Testis (tissue), 2 donors: Measurements from ENCODE around the gene GARIN1A.

ENCODE experiments used
- POLR2A ChIP-seq: fragments of 450-650 bp; IDR thresholded peaks from one replicate; pipeline ENCODE4 v1.6.1; 2017; ENCODE audit warnings: antibody characterized with exemption, mild to moderate bottlenecking, moderate library complexity
- TF ChIP-seq, protein P1 (sequence below), 3 experiments: fragments of 450-650 bp in 2 of 3; fragments of 200-600 bp in 1 of 3; sonication (generic) in 1 of 3; IDR thresholded peaks; one replicate each; pipeline ENCODE4 v1.5.1; 2016 to 2019; ENCODE audit warnings: antibody characterized with exemption in 3 of 3, mild to moderate bottlenecking in 2 of 3, moderate library complexity in 1 of 3

- TF ChIP-seq, protein P1, sequence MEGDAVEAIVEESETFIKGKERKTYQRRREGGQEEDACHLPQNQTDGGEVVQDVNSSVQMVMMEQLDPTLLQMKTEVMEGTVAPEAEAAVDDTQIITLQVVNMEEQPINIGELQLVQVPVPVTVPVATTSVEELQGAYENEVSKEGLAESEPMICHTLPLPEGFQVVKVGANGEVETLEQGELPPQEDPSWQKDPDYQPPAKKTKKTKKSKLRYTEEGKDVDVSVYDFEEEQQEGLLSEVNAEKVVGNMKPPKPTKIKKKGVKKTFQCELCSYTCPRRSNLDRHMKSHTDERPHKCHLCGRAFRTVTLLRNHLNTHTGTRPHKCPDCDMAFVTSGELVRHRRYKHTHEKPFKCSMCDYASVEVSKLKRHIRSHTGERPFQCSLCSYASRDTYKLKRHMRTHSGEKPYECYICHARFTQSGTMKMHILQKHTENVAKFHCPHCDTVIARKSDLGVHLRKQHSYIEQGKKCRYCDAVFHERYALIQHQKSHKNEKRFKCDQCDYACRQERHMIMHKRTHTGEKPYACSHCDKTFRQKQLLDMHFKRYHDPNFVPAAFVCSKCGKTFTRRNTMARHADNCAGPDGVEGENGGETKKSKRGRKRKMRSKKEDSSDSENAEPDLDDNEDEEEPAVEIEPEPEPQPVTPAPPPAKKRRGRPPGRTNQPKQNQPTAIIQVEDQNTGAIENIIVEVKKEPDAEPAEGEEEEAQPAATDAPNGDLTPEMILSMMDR (IDR thresholded peaks at IDR 0.05): no peak
- TF ChIP-seq POLR2A: no peak
Observed at GRCh38 chr7:128714701-128715495, 42.8 kb downstream of the GARIN1A start.
